Osteoblast (primary cell): ENCODE measurements around the gene RCAN3. TPM values are rescaled to one million over a fixed set of nuclear protein-coding genes. Genes with fewer than 3 reads are reported as not detected.

ENCODE experiments used
- DNase-seq: peaks from one replicate; pipeline ENCODE4 v3.0.0; 2011; ENCODE audit warnings: low spot score, mixed read lengths; ENCODE audit not compliant: insufficient read length; ENCODE audit errors: missing footprints
- H2AFZ ChIP-seq: 2 replicates; pipeline ENCODE4 v1.6.0; 2011; ENCODE audit warnings: mild to moderate bottlenecking, low read length
- H3K27ac ChIP-seq: 2 replicates; pipeline ENCODE4 v1.5.1; 2011; ENCODE audit warnings: mild to moderate bottlenecking, low read depth, low read length, moderate library complexity
- H3K27me3 ChIP-seq: 2 replicates; pipeline ENCODE4 v1.6.0; 2012; ENCODE audit warnings: mild to moderate bottlenecking, control low read depth, inconsistent platforms, low read length, moderate library complexity; ENCODE audit not compliant: insufficient read depth
- H3K36me3 ChIP-seq: 2 replicates; pipeline ENCODE4 v1.5.1; 2011; ENCODE audit warnings: mild to moderate bottlenecking, low read length, control low read depth, moderate library complexity; ENCODE audit not compliant: insufficient read depth
- H3K4me1 ChIP-seq: 2 replicates; pipeline ENCODE4 v1.5.1; 2011; ENCODE audit warnings: mild to moderate bottlenecking, low read length, control low read depth, moderate library complexity; ENCODE audit not compliant: insufficient read depth
- H3K4me2 ChIP-seq: 2 replicates; pipeline ENCODE4 v1.6.0; 2011; ENCODE audit warnings: mild to moderate bottlenecking, low read length; ENCODE audit not compliant: insufficient read depth
- H3K4me3 ChIP-seq: fragments of 200-600 bp; sonication (generic); 3 replicates; pipeline ENCODE4 v1.5.1; 2012; ENCODE audit warnings: mild to moderate bottlenecking, low read length, inconsistent platforms; ENCODE audit not compliant: insufficient read depth
- H3K79me2 ChIP-seq: 2 replicates; pipeline ENCODE4 v1.6.0; 2012; ENCODE audit warnings: mild to moderate bottlenecking, low read length, control low read depth, inconsistent platforms; ENCODE audit not compliant: insufficient read depth
- H3K9me3 ChIP-seq: 2 replicates; pipeline ENCODE4 v1.5.1; 2011; ENCODE audit warnings: low read depth, low read length, control low read depth
- H4K20me1 ChIP-seq: 2 replicates; pipeline ENCODE4 v1.6.0; 2012; ENCODE audit warnings: mild to moderate bottlenecking, low read length, control low read depth; ENCODE audit not compliant: insufficient read depth
- total RNA-seq: library from RNA; depleted of rRNA; stranded (reverse); fragments of >200 nt; gene quantifications from 2 replicates; pipeline ENCODE4 v1.2.3, GENCODE V29; 2012
- TF ChIP-seq, protein P1 (sequence below): IDR thresholded peaks from 2 replicates; pipeline ENCODE4 v1.5.1; 2011; ENCODE audit warnings: mild to moderate bottlenecking, low read depth, low read length, moderate library complexity; ENCODE audit errors: extremely low read depth

The RCAN3 gene
- total RNA-seq, 1 donor = 1.8 TPM

DNA sequence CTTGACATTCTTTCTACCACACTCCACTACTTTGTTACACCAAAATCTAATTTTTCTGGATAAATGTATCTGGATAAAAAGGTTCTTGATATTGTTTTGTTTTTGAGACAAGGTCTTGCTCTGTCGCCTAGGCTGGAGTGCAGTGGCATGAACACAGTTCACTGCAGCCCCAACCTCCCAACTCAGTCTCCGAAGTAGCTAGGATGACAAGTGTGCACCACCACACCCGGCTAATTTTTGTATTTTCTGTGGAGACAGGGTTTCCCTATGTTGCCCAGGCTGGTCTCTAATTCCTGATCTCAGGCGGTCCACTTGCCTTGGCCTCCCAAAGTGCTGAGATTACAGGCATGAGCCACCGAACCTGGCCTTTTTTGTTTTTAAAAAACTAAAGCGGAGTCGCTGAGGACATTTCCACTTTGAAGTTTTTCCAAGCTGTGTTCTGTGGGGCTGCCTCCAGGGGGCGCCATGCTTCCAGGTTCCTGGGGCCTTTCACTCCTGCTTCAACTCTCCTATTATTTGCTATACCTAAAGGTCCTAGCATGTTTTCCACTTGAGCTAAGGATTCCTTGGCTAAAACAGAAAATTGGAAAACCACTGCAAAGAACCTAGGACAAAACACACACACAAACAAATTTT, 39.2 kb downstream of the RCAN3 start:
- H3K9me3 ChIP-seq = no peaks in the 10 kb centered on the region
- H3K4me3 ChIP-seq = no peak overlapping the region
- peaks cover 18% of the 10 kb centered on the region for H3K27me3 ChIP-seq
- no peak overlapping the region for H2AFZ ChIP-seq
- H3K27ac ChIP-seq = no peak overlapping the region
- no peaks in the 10 kb centered on the region for H4K20me1 ChIP-seq
- H3K4me2 ChIP-seq = no peak overlapping the region
- no peaks in the 10 kb centered on the region for H3K4me1 ChIP-seq
- no peaks in the 10 kb centered on the region for H3K36me3 ChIP-seq
- TF ChIP-seq, protein P1, sequence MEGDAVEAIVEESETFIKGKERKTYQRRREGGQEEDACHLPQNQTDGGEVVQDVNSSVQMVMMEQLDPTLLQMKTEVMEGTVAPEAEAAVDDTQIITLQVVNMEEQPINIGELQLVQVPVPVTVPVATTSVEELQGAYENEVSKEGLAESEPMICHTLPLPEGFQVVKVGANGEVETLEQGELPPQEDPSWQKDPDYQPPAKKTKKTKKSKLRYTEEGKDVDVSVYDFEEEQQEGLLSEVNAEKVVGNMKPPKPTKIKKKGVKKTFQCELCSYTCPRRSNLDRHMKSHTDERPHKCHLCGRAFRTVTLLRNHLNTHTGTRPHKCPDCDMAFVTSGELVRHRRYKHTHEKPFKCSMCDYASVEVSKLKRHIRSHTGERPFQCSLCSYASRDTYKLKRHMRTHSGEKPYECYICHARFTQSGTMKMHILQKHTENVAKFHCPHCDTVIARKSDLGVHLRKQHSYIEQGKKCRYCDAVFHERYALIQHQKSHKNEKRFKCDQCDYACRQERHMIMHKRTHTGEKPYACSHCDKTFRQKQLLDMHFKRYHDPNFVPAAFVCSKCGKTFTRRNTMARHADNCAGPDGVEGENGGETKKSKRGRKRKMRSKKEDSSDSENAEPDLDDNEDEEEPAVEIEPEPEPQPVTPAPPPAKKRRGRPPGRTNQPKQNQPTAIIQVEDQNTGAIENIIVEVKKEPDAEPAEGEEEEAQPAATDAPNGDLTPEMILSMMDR = peak; percentile 53
- DNase-seq = no peak
- H3K79me2 ChIP-seq = no peaks in the 10 kb centered on the region

DNA sequence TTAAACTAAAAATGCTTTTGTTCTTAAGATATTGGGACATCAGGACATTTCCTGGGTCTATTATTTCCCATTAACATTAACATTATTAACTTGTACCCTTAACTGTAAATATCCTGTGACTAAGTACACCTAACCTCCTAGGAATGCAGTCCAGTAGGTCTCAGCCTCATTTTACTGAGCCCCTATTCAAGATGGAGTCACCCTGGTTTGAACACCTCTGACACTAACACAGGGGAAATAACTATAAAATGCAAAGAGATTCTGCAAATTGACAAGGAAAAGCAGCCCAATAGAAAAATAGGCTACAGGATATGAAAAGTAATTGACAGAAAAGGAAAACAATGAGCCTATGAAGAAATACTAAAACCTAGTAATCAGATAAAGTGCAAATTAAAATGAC, 41.6 kb downstream of the RCAN3 start:
- Histone ChIP-seq H3K36me3 (no peaks in the 10 kb centered on the region), H4K20me1 (no peaks in the 10 kb centered on the region), H3K27me3 (peaks cover 29% of the 10 kb centered on the region), H3K4me2 (no peak overlapping the region), H3K9me3 (no peaks in the 10 kb centered on the region), H3K4me3 (no peak overlapping the region), H2AFZ (no peak overlapping the region), H3K27ac (no peak overlapping the region), H3K79me2 (no peaks in the 10 kb centered on the region), H3K4me1 (no peaks in the 10 kb centered on the region)
- TF ChIP-seq, protein P1 = no peak
- no peak for DNase-seq

- no peak overlapping the region for H3K4me3 ChIP-seq
- no peak overlapping the region for H3K4me2 ChIP-seq
- no peaks in the 10 kb centered on the region for H3K36me3 ChIP-seq
- H3K27ac ChIP-seq = no peak overlapping the region
- H3K27me3 ChIP-seq = peaks cover 36% of the 10 kb centered on the region
- TF ChIP-seq, protein P1 = no peak
- no peak overlapping the region for H2AFZ ChIP-seq
- H3K79me2 ChIP-seq = no peaks in the 10 kb centered on the region
- no peaks in the 10 kb centered on the region for H4K20me1 ChIP-seq
- H3K4me1 ChIP-seq = no peaks in the 10 kb centered on the region
- no peaks in the 10 kb centered on the region for H3K9me3 ChIP-seq
- no peak for DNase-seq
These were observed 43.0 kb downstream of the RCAN3 start for GRCh38 chr1:24545662-24546061.

DNA sequence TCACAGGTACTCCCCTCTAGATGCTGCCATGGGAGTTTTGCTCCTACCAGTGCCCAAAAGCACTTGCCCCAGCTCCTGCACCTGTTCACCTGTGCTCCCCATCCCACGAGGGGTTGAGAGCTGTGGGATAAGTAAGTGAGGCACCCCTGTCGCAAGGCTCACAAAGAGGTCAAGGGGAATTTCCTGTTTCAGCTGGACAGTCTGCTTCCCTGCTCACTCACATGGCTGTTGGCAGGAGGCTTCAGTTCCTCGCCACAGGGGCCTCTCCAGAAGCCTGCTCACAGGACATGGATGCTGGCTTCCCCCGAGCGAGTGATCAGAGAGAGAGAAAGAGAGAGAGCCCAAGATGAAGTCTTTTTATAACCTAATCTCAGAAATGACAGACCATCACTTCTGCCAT, 44.6 kb downstream of the RCAN3 start:
- H3K4me2 ChIP-seq = no peak overlapping the region
- H3K27me3 ChIP-seq = peaks cover 38% of the 10 kb centered on the region
- no peak overlapping the region for H3K4me3 ChIP-seq
- H2AFZ ChIP-seq = no peak overlapping the region
- TF ChIP-seq, protein P1 = no peak
- no peaks in the 10 kb centered on the region for H4K20me1 ChIP-seq
- H3K4me1 ChIP-seq = no peaks in the 10 kb centered on the region
- DNase-seq = no peak
- no peaks in the 10 kb centered on the region for H3K79me2 ChIP-seq
- H3K27ac ChIP-seq = no peak overlapping the region
- no peaks in the 10 kb centered on the region for H3K36me3 ChIP-seq
- H3K9me3 ChIP-seq = no peaks in the 10 kb centered on the region
